ENCODE measurements around the gene CENPW.

CENPW gene

DNA sequence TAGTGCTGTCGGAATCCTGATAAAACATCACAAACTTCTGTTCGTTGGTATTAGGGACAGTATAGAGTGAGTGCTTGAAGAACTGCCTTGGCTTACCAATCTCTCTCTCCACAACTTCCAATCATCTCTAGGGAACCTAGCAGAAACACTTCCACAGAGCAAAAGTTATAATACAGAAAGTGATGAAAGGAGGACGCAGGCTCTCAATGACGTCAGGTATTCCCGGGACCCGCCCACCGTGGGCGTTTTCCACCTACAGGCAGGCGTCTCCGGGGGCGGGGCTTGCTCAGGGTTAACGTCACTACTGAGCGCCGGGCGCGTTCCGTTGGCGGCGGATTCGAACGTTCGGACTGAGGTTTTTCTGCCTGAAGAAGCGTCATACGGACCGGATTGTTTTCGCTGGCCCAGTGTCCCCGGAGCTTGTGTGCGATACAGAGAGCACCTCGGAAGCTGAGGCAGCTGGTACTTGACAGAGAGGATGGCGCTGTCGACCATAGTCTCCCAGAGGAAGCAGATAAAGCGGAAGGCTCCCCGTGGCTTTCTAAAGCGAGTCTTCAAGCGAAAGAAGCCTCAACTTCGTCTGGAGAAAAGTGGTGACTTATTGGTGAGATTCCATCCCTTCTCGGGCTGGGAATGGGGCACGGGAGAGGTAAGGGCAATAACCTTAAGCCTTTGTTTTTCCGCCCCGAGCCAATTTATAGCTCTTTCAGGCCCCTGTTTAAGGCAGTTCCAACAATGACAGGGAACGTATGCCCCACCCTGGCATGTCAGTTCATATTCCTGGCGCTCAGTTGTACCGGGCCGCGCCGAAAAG lies at the start of gene CENPW:
CENPW (plus strand) TSS at position 320 of the 814 bp plus-strand sequence; CDS start at position 479, 159 bp downstream.
- H3K9me3 ChIP-seq (ENCODE audit: control insufficient read depth, insufficient read depth, low read length), result no peaks in the 10 kb centered on the region
- peak within 1 kb of the TSS; percentile 82 for H3K9ac ChIP-seq (ENCODE audit: low read depth, low read length)
- no peaks in the 10 kb centered on the region for H3K36me3 ChIP-seq (ENCODE audit: insufficient read depth, low read length)

DNA sequence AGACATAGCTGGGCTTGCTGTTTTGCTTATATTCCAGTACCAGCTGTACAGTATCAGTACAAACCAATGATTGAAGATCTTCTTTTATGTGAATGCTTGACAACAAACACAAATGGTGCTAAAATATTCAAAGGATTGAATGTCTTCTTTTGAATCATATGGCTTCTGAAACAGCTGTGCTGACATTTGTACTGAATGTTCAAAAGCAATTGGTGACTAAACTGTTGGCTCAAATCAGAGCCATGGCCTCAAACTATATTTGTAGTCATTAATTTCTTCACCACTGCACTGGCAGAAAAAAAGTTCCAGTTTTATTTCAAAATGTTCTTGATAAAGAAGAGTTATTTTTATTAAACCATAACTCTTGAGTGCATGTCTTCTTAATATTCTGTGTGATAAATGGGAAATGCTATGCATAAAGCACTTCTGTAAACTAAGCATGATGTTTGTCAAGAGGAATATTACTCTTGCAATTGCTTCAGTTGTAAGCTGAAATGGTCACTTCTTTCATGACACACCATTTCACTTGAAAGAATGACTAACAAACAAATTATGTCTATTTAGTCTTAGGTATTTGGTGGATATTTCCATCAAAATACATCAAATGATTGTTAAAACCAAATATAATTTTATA lies 45.9 kb upstream of the CENPW start:
- no peaks in the 10 kb centered on the region for H3K36me3 ChIP-seq (ENCODE audit: insufficient read depth, low read length)
- no peak overlapping the region for H3K9ac ChIP-seq (ENCODE audit: low read depth, low read length)
- H3K9me3 ChIP-seq (ENCODE audit: control insufficient read depth, insufficient read depth, low read length), result no peaks in the 10 kb centered on the region
- H3K4me1 ChIP-seq (ENCODE audit: insufficient read depth, low read length), result no peaks in the 10 kb centered on the region

More for the DNA sequence above, at the start of gene CENPW:
- H3K4me1 ChIP-seq (ENCODE audit: insufficient read depth, low read length), result peaks cover 9% of the 10 kb centered on the region; the same call in 1 of the 2 replicates

- Histone ChIP-seq H3K36me3 (ENCODE audit: insufficient read depth, low read length) (no peaks in the 10 kb centered on the region), H3K4me1 (ENCODE audit: insufficient read depth, low read length) (no peaks in the 10 kb centered on the region), H3K9ac (ENCODE audit: low read depth, low read length) (no peak overlapping the region), H3K9me3 (ENCODE audit: control insufficient read depth, insufficient read depth, low read length) (no peaks in the 10 kb centered on the region)
These were observed 39.8 kb upstream of the CENPW start for GRCh38 chr6:126300126-126300525.

- Histone ChIP-seq H3K9ac (ENCODE audit: low read depth, low read length) (no peak overlapping the region), H3K4me1 (ENCODE audit: insufficient read depth, low read length) (no peaks in the 10 kb centered on the region), H3K9me3 (ENCODE audit: control insufficient read depth, insufficient read depth, low read length) (no peaks in the 10 kb centered on the region), H3K36me3 (ENCODE audit: insufficient read depth, low read length) (no peaks in the 10 kb centered on the region)
These were observed 39.2 kb upstream of the CENPW start for GRCh38 chr6:126300735-126301134.

DNA sequence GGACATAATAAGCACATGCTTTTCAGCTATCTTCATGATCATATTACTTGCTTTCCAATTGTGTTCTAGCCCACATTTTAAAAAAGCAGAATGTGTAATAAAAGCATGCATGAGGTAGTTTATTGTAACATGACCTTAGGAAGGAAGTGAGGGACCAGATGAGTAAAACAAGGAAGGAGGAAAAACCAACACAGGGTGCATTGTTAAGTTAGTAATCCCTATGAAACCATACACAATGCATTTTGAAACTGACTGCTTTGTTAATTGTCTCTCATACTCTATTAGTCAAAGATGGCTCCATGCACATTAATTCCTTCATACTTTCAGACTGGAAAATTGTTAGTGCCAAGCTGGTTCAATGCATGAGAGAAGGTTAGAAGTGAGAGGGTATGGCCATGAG lies 37.7 kb upstream of the CENPW start:
- Histone ChIP-seq H3K9ac (ENCODE audit: low read depth, low read length) (no peak overlapping the region), H3K36me3 (ENCODE audit: insufficient read depth, low read length) (no peaks in the 10 kb centered on the region), H3K9me3 (ENCODE audit: control insufficient read depth, insufficient read depth, low read length) (no peaks in the 10 kb centered on the region), H3K4me1 (ENCODE audit: insufficient read depth, low read length) (no peaks in the 10 kb centered on the region)

GRCh38 chr6:126307849-126308248 lies 32.1 kb upstream of the CENPW start:
- Histone ChIP-seq H3K36me3 (ENCODE audit: insufficient read depth, low read length) (no peaks in the 10 kb centered on the region), H3K4me1 (ENCODE audit: insufficient read depth, low read length) (no peaks in the 10 kb centered on the region), H3K9ac (ENCODE audit: low read depth, low read length) (no peak overlapping the region), H3K9me3 (ENCODE audit: control insufficient read depth, insufficient read depth, low read length) (no peaks in the 10 kb centered on the region)

- Histone ChIP-seq H3K36me3 (ENCODE audit: insufficient read depth, low read length) (no peaks in the 10 kb centered on the region), H3K9me3 (ENCODE audit: control insufficient read depth, insufficient read depth, low read length) (no peaks in the 10 kb centered on the region), H3K4me1 (ENCODE audit: insufficient read depth, low read length) (no peaks in the 10 kb centered on the region), H3K9ac (ENCODE audit: low read depth, low read length) (no peak overlapping the region)
These were observed 31.6 kb upstream of the CENPW start for GRCh38 chr6:126308362-126308761.

DNA sequence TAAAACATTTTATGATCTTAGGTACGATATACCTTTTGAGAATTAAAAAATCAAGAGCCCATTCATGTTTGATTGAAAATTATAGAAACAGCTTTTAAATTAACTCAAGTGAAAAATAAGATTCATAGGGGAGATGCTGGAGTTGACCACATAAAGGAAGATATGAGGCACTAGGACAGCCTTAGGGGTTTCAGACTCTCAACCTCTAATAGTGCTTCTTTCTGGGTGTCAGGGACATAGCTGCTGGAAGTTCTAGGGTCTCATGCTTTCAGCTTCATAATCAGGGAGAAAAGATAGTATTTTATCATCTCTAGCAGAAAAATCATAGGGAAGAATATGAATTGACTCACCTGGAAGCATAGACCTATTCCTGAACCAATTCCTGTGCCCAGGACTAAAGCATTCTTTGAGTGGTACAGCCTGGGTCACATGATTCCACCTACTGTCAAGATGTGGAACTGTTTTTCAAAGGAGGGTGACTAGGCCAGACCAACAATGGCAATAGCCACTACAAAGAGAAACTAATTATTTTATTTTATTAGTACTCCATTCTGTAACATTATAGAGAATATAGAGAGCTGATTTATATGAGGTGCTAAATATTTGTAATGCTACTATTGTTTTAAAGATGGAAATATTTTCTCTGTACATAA lies 27.8 kb upstream of the CENPW start:
- Histone ChIP-seq H3K9me3 (ENCODE audit: control insufficient read depth, insufficient read depth, low read length) (no peaks in the 10 kb centered on the region), H3K36me3 (ENCODE audit: insufficient read depth, low read length) (no peaks in the 10 kb centered on the region), H3K4me1 (ENCODE audit: insufficient read depth, low read length) (no peaks in the 10 kb centered on the region), H3K9ac (ENCODE audit: low read depth, low read length) (no peak overlapping the region)

GRCh38 chr6:126313941-126314340 lies 26.0 kb upstream of the CENPW start:
- no peaks in the 10 kb centered on the region for H3K9me3 ChIP-seq (ENCODE audit: control insufficient read depth, insufficient read depth, low read length)
- H3K9ac ChIP-seq (ENCODE audit: low read depth, low read length), result no peak overlapping the region
- no peaks in the 10 kb centered on the region for H3K4me1 ChIP-seq (ENCODE audit: insufficient read depth, low read length)
- no peaks in the 10 kb centered on the region for H3K36me3 ChIP-seq (ENCODE audit: insufficient read depth, low read length)

- H3K36me3 ChIP-seq (ENCODE audit: insufficient read depth, low read length), result no peaks in the 10 kb centered on the region
- H3K9ac ChIP-seq (ENCODE audit: low read depth, low read length), result no peak overlapping the region
- no peaks in the 10 kb centered on the region for H3K4me1 ChIP-seq (ENCODE audit: insufficient read depth, low read length)
- H3K9me3 ChIP-seq (ENCODE audit: control insufficient read depth, insufficient read depth, low read length), result no peaks in the 10 kb centered on the region
These were observed 21.1 kb upstream of the CENPW start for GRCh38 chr6:126318797-126319196.

GRCh38 chr6:126333729-126334128 lies 6.2 kb upstream of the CENPW start:
- no peaks in the 10 kb centered on the region for H3K4me1 ChIP-seq (ENCODE audit: insufficient read depth, low read length)
- H3K36me3 ChIP-seq (ENCODE audit: insufficient read depth, low read length), result no peaks in the 10 kb centered on the region
- H3K9me3 ChIP-seq (ENCODE audit: control insufficient read depth, insufficient read depth, low read length), result no peaks in the 10 kb centered on the region
- H3K9ac ChIP-seq (ENCODE audit: low read depth, low read length), result no peak overlapping the region

- Histone ChIP-seq H3K9ac (ENCODE audit: low read depth, low read length) (no peak overlapping the region), H3K36me3 (ENCODE audit: insufficient read depth, low read length) (no peaks in the 10 kb centered on the region), H3K9me3 (ENCODE audit: control insufficient read depth, insufficient read depth, low read length) (no peaks in the 10 kb centered on the region), H3K4me1 (ENCODE audit: insufficient read depth, low read length) (no peaks in the 10 kb centered on the region)
These were observed 4.7 kb upstream of the CENPW start for GRCh38 chr6:126335210-126335609.

- Histone ChIP-seq H3K36me3 (ENCODE audit: insufficient read depth, low read length) (no peaks in the 10 kb centered on the region), H3K9me3 (ENCODE audit: control insufficient read depth, insufficient read depth, low read length) (no peaks in the 10 kb centered on the region), H3K9ac (ENCODE audit: low read depth, low read length) (no peak overlapping the region), H3K4me1 (ENCODE audit: insufficient read depth, low read length) (peaks cover 9% of the 10 kb centered on the region; the same call in 1 of the 2 replicates)
These were observed 2.6 kb upstream of the CENPW start for GRCh38 chr6:126337323-126337722.

DNA sequence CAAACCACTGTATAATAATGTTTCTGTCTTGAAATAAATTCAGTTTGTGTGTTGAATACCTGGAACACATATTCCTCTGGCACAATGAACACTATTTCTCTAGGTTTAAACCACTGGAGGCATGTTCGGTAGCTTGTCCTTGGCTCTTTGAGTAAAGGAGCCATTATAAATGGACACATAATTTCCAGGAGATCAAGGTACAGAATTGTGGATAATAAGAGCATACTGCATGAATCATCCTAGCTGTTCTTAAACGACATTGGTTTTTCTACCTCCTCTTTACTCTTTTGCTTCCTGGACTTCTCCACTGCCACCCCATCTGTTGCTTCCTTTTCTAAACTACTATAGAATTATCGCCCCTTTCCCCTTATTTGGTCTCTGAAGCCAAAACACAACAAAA lies 1.2 kb downstream of the CENPW start:
- H3K4me1 ChIP-seq (ENCODE audit: insufficient read depth, low read length), result peaks cover 9% of the 10 kb centered on the region; the same call in 1 of the 2 replicates

More for the DNA sequence above, 1.2 kb downstream of the CENPW start:
- Histone ChIP-seq H3K9ac (ENCODE audit: low read depth, low read length) (peak overlapping the region; percentile 82; the same call in 1 of the 2 replicates), H3K9me3 (ENCODE audit: control insufficient read depth, insufficient read depth, low read length) (no peaks in the 10 kb centered on the region), H3K36me3 (ENCODE audit: insufficient read depth, low read length) (no peaks in the 10 kb centered on the region)

Measured in ES-I3 (cell line).